GM18951 (cell line): Measurements from ENCODE around the gene SPIRE2.
"Not testable (repeated sequence)": the region's sequence is repeated elsewhere in the genome, so short reads cannot be mapped to it uniquely, and the experiment has no call there.

Experiments
- POLR2A ChIP-seq: IDR thresholded peaks from 4 replicates; pipeline ENCODE4 v1.6.1; 2011; ENCODE audit warnings: mild to moderate bottlenecking; ENCODE audit not compliant: insufficient read length, insufficient read depth; ENCODE audit errors: extremely low read depth
- in situ Hi-C: fragments of 300-500 bp; cut with MboI; formaldehyde crosslinking; loops from one replicate; pipeline ENCODE4 v1.12.0; 2022; ENCODE audit warnings: low sequenced_read_pairs, mixed read lengths, inconsistent platforms; ENCODE audit not compliant: unreplicated experiment

SPIRE2 gene

GRCh38 chr16:89821438-89822187 lies 6.7 kb upstream of the SPIRE2 start:
- in situ Hi-C loops = no loop called here
- TF ChIP-seq POLR2A = no peak

- TF ChIP-seq POLR2A = no peak
- in situ Hi-C loops = no loop called here
These were observed 5.8 kb upstream of the SPIRE2 start for GRCh38 chr16:89822188-89823086.

- no peak for TF ChIP-seq POLR2A
- in situ Hi-C loops = no loop called here
These were observed 5.0 kb upstream of the SPIRE2 start for GRCh38 chr16:89823087-89823823.

GRCh38 chr16:89823824-89824148 lies 4.5 kb upstream of the SPIRE2 start:
- in situ Hi-C loops = not testable (repeated sequence)

GRCh38 chr16:89826531-89827382 lies 1.5 kb upstream of the SPIRE2 start:
- no peak for TF ChIP-seq POLR2A
- in situ Hi-C loops = no loop called here

- in situ Hi-C loops = no loop called here
- TF ChIP-seq POLR2A = no peak
These were observed 684 bp upstream of the SPIRE2 start for GRCh38 chr16:89827383-89828198.

GRCh38 chr16:89828870-89829629 lies 775 bp downstream of the SPIRE2 start:
- TF ChIP-seq POLR2A = no peak
- in situ Hi-C loops = no loop called here

GRCh38 chr16:89829630-89830437 lies 1.6 kb downstream of the SPIRE2 start:
- no peak for TF ChIP-seq POLR2A
- in situ Hi-C loops = no loop called here

GRCh38 chr16:89831810-89832328 lies 3.6 kb downstream of the SPIRE2 start:
- in situ Hi-C loops = no loop called here
- TF ChIP-seq POLR2A = no peak

GRCh38 chr16:89833664-89834363 lies 5.5 kb downstream of the SPIRE2 start:
- in situ Hi-C loops = not testable (repeated sequence)

GRCh38 chr16:89834813-89835363 lies 6.6 kb downstream of the SPIRE2 start:
- in situ Hi-C loops = not testable (repeated sequence)

GRCh38 chr16:89836484-89836883 lies 8.2 kb downstream of the SPIRE2 start:
- in situ Hi-C loops = not testable (repeated sequence)
